GM19468 (cell line): ENCODE results near the gene PRX.
"Not testable (repeated sequence)": the region's sequence is repeated elsewhere in the genome, so short reads cannot be mapped to it uniquely, and the experiment has no call there.

Source experiments
- ATAC-seq: cut with Tn5 transposase; IDR thresholded peaks from one replicate; pipeline ENCODE4 v1.9.1; 2021; ENCODE audit warnings: mild to moderate bottlenecking, moderate library complexity, moderate number of reproducible peaks; ENCODE audit not compliant: unreplicated experiment; ENCODE audit errors: extremely low read depth

Gene PRX

DNA sequence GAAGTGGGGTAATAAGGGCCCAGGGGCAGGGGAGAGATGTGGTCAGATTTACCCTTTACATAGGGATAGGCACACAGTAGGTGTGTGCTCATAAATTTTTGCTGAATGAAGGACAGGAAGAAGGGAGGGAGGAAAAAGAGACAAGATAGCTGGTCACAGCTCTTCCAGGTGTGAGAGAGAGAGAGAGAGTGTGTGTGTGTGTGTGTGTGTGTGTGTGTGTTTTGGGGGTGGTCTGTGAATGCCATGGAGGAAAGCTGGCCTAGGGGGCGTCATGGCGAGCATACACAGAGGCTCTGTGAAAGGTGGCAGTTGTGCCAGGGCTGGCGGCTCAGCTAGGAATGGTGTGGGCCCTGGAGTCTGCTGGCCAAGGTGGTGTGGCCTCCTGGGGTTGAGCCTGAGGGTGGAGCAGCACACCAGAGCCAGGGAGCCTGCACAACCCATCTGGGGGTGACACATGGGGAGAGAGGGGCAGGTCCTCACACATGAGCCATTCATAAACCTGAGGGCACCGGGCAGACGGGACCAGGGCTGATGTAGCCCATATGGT lies 6.0 kb upstream of the PRX start:
- ATAC-seq: no peak

GRCh38 chr19:40418040-40418439 lies 4.9 kb upstream of the PRX start:
- ATAC-seq: no peak

DNA sequence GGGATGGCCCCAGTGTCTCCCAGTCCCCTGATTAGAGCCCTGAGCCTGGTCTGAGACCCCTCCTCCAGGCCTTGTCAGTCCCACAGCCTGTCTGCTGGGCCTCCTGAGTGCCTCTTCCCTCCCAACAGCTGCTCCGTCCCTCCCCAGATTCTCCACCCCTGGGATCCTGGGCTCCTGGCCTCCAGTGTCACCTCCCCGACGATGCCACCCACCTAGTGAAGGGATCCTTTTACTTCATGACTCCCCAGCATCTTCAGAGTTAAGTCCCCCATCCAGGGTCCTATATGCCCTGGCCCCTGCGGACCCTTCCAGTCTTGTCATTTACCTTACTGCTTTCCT lies 4.4 kb upstream of the PRX start:
- ATAC-seq: no peak

DNA sequence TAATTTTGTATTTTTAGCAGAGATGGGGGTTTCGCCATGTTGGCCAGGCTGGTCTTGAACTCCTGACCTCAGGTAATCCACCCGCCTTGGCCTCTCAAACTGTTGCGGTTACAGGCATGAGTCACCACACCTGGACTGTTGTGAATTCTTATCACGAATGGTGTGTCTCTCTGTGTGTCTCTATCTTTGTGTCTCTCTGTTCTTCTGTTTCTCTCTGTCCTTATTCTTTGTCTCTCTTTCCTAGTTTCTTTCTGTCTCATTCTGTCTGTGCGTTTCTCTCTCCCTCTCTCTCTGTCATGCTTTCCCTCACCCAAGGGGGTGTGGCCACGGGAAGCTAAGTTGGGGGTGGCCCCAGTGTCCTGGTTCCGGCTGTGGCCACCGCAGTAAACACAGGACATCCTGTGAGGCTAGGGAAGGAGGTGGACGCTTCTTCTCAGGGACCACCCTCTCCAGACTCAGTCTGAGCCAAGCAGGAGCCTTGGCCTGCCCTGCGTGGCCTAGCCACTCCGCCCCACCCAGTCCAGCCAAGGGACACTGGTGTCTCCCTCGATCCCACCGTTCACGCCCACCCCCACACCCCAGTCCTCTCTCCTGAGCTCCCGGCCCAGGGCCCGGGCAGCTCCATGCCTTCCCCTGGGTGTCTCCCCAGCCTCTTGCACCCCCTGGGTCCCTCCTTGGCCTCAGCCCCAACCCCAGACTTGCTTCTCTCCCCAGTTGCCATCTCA lies 3.9 kb upstream of the PRX start:
- no peak for ATAC-seq

DNA sequence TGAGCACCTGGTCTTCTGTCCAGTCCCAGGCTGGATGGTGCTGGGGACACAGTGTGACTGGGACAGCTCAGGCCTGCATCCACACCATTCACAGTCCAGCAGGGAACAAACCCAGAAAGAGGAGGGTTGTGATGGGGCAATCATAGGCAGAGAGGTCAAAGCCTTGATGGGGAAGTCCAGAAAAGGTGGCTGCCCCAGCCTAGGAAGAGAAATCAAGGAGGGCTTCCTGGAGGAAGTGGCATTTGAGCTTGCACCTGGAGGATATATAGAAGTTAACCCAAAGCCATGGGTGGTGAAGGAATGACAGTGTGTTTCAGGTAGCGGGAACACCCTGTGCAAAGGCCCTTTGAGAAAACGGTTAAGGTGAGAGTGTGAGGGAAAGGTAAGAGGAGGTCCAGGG lies 2.6 kb upstream of the PRX start:
- no peak for ATAC-seq

DNA sequence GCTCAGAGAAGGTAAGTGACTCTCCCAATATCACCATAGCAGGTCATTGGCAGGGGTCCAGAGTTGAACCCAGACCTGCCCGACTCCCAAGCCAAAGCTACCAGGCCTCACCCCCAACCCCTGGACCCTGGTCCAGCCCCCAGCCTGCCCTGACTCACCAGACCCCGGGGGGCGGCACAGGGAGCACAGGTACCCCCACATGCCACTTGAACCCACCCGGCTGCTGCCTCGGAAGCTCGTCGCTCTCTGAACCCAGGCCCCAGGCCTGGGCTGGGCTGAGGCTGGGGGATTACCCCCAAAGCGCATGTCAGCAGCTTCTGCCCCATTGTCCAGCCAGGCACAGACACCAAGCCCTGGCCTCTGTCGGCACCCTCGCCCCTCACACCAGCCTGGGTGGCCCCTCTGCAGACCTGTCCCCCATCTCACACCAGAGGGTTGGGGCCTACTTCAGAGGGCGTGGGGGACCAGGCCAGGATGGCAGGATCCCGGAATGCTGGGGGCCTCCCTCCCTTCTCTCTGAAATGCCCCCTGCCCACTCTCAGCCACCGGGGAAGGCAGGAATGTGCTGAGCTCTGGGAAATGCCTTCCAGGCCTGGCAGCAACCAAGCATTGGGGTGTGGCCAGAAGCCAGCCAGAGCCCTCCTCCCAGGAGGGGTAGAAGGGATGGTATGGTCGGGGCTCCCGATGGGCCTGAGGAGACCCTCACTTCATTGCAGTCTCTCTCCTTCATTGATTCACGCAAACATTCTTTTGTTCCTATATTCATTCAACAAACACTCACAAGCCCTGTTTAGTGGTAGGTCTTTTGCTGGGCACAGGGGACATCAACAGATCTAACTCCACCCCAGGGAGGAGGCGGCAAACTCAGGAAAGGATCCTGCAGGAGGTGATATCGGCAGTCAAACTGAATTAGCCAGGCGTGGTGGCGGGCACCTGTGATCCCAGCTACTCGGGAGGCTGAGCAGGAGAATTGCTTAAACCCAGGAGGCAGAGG lies 1.7 kb upstream of the PRX start:
- no peak for ATAC-seq

- no peak for ATAC-seq
Observed at GRCh38 chr19:40412866-40413265, 312 bp downstream of the PRX start.

DNA sequence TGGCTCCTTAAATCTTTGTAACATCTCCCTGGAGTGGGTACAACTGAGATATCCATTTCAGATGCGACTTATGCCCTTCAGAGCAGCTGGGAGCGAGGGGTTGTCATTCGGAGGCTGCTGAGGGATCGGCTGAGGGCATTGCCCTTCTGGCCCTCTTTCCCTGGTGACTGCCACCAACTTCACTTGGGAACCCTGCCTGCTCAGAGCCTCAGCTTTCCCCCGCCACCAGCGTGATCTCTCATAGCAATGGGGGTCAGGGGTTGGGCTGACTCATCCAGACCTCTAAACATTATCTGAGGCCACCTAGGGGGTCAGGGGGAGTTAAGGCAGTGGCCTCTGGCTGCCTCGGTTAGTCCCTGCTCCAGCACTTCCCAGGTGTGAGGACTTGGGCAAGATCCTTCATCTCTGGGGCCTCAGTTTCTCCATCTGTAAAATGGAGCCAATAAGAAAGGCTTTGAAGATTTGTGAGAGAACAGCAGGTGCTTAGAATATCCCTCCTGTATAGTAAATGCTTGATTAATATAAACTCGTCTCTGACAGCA lies 1.1 kb downstream of the PRX start:
- no peak for ATAC-seq

DNA sequence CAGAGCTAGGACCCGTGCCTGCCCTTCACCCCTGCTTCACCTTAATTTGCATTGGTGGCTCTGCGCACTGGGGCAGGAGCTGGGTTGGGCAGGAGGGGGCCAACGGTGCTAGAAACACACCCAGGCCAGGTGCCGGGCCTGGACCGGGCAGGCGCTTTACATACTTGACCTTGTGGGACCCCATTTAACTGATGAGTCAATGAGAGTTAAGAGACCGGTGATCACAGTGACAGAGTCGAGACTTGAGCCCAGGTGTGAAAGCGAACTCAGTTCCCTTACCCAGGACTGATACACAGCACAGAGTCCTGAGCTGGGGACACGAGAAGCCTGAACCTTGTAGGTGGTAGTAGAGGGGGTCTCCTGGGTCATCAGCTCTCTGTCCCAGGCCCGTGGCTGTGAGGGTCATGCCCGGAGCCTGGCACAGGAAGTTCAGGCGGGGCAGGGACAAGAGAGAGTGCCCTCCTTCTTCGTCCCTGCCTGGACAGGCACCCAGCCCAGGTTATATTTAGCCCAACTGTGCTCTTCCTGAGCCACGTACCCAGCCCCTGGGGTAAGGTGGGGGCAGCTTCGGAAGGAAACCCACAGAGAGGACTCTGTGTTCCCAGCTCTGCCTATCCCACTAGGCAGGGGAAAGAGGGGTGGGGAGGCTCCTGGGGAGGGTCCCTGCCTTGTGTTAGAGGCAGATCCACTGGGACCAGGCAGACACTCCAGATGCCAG lies 1.9 kb downstream of the PRX start:
- no peak for ATAC-seq

GRCh38 chr19:40410030-40410389 lies 3.2 kb downstream of the PRX start:
- ATAC-seq: no peak

GRCh38 chr19:40408598-40408925 lies 4.6 kb downstream of the PRX start:
- ATAC-seq: not testable (repeated sequence)

DNA sequence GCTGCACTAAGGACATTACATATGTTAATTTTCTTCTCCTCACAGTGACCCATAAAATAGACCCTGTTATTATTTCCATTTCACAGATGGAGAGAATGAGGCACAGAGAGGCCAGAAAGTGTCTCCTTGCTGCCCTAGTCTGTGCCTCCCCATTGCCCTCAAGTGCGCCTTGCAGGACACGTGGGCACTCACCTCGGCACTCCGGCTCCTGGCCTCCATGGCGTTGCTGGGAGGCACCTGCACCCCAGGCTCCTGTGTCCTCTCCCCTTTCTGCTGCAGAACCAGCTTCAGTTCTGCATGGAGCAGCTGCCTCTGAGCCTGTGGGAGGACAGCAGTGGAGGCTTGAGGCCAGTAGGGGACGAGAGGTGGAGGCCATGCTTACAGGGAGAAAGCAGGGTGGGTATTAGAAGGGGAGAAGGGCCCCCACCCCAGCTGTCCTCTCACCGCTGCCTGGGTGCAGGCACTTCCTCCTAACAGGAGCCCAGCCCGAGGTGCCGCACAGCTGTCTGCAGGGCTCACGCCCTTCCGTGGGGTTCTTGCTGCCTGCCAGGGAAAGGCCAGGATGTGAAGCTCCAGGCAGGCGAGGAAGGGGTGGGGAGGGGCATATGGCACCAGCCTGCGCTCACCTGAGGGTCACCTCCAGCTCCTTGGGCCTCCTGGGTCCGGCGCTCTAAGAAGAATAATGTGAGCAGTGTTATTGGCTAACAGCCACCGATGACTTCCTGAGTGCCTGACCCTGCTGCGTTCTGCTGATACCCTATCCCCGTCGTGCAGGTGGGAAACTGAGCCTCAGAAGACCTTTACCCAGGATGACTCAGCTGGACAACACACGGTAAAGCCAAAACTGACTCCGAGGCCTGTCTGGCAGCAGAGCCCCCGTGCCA lies 5.2 kb downstream of the PRX start:
- ATAC-seq: no peak

- ATAC-seq: no peak
Observed at GRCh38 chr19:40403262-40403984, 9.8 kb downstream of the PRX start.

DNA sequence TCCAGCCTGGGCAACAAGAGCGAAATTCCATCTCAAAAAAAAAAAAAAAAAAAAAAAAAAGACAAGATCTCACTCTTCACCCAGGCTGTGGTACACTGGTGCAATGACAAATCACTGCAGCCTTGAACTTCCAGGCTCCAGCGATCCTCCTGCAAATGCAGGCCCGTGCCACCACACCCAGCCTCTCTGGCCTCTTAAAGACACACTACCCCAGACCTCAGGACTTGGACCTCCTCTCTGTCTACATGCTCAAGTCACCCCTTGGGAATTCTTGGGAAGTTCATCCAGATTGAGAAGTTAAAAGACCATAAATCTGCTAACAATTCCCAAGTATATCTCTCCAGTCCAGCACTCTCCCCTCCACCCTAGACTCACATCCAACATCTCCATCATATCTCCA lies 12.6 kb downstream of the PRX start:
- no peak for ATAC-seq

DNA sequence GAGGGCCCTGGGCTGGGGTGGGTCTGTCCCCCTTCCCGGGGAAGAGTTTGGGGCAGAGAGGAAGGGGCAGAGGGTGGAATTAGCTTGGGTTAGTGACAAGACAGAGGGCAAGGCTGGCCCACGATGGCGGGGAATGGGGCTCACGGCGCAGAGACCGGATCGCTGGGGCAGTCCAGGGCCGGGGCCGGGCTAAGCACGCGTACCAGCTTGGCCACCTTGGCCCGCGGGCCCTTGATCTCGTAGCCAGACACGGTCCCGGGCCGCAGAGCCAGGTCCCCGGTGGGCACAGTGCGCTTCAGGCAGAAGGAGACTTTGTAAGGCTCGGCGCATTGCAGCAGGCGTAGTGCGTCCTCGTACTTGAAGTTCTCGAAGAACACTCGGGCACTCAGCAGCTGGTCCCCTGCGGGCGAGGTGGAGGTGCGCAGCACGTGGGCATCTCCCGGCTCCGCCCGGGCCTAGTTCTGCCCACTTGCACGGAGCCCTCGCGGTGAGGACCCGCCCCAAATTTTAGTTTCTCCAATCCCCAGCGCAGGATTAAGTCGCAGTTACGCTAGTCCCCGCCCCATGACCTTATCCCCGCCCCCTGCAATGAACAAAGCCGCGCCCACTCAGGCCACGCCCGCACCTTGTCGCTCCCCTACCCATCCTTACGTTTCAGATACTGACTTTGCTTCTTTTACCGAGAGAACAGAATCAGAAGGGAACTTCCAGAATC lies 14.6 kb downstream of the PRX start:
- no peak for ATAC-seq

DNA sequence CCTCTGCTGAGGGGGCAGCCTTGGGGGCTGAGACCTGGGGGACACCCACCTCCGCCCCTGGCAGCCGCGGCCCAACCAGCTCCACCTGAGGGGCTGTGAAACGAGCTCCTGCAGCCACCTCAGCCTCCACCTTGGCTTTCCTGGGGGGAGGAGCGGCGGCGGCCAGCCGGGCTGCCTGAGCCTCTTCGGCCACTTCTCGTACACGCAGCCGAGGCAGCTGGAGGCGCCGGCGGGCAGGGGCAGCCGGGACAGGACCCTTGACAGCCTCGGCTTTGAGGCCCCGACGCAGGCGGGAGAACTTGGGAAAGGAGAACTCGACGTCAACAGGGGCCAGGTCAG lies 15.6 kb downstream of the PRX start:
- no peak for ATAC-seq

GRCh38 chr19:40396886-40397567 lies 16.2 kb downstream of the PRX start:
- ATAC-seq: no peak

- no peak for ATAC-seq
Observed at GRCh38 chr19:40395956-40396355, 17.2 kb downstream of the PRX start.
